HAP-1 (cell line): ENCODE results near the gene NINJ2.
A peak's percentile ranks its signal among the peaks of the same experiment; 100 is the strongest.

Experiments used
- DNase-seq, 2 experiments: peaks; one replicate each; pipeline ENCODE4 v3.0.0-alpha.2; 2016 to 2020; ENCODE audit warnings: low spot score in 2 of 2
- H3K27me3 ChIP-seq: fragments of 250-450 bp; sonication (Bioruptor Pico); 2 replicates; pipeline ENCODE4 v1.5.1; 2020; ENCODE audit warnings: low read depth, mild to moderate bottlenecking, moderate library complexity
- H3K36me3 ChIP-seq: fragments of 250-450 bp; sonication (Bioruptor Pico); replicated peaks from 2 replicates; pipeline ENCODE4 v1.5.1; 2020; ENCODE audit warnings: mild to moderate bottlenecking
- H3K4me1 ChIP-seq: fragments of 250-450 bp; sonication (Bioruptor Pico); 2 replicates; pipeline ENCODE4 v1.5.1; 2020; ENCODE audit warnings: mild to moderate bottlenecking
- H3K4me3 ChIP-seq: fragments of 250-450 bp; sonication (Bioruptor Pico); 2 replicates; pipeline ENCODE4 v1.5.1; 2020; ENCODE audit warnings: mild to moderate bottlenecking, moderate library complexity
- H3K9me3 ChIP-seq: fragments of 250-450 bp; sonication (Bioruptor Pico); 2 replicates; pipeline ENCODE4 v1.5.1; 2020; ENCODE audit warnings: mild to moderate bottlenecking, moderate library complexity
- in situ Hi-C: fragments of 300-500 bp; cut with MboI; formaldehyde crosslinking; loops from 3 replicates; pipeline ENCODE4 v1.14.3; 2020; ENCODE audit warnings: low sequenced_read_pairs, inconsistent platforms, mixed read lengths

Gene NINJ2

DNA sequence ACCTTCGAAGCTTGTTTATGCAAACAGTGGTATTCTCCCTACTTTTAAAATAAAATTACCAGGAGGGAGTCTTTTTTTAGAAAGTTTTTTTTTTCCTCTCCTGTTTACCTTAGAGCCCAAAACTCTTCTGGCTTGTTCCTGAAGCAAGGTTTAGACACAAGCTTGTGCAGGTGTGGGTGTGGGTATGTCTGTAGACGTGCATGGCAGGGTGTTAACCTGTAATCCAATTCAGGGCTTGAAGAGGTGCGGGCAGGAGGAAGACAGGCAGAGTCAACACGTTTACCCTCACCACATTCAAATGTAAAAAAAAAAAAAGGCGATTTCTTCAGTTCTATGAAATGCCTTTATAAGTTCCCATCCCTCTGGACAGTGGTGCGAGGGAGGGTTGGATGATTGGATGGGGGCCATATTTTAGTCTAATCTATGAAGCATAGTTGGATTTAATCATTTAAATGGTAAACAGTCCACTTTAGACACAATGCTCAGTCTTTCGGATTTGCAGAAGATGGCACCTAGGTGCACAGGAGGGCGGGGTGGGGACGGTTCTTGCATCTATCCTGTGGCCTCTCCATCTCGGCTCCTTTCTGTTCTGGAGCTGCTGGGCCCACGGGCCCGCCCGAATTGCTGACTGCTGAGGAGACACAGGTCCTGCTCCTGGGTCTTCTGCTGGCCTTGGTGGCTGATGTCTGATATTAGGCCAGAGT lies 982 bp upstream of the NINJ2 start:
- no peak for DNase-seq
- in situ Hi-C loops: no loop called here
- H3K9me3 ChIP-seq: no peaks in the 10 kb centered on the region
- no peaks in the 10 kb centered on the region for H3K36me3 ChIP-seq
- H3K27me3 ChIP-seq: no peaks in the 10 kb centered on the region
- no peak overlapping the region for H3K4me3 ChIP-seq
- peaks cover 23% of the 10 kb centered on the region for H3K4me1 ChIP-seq

DNA sequence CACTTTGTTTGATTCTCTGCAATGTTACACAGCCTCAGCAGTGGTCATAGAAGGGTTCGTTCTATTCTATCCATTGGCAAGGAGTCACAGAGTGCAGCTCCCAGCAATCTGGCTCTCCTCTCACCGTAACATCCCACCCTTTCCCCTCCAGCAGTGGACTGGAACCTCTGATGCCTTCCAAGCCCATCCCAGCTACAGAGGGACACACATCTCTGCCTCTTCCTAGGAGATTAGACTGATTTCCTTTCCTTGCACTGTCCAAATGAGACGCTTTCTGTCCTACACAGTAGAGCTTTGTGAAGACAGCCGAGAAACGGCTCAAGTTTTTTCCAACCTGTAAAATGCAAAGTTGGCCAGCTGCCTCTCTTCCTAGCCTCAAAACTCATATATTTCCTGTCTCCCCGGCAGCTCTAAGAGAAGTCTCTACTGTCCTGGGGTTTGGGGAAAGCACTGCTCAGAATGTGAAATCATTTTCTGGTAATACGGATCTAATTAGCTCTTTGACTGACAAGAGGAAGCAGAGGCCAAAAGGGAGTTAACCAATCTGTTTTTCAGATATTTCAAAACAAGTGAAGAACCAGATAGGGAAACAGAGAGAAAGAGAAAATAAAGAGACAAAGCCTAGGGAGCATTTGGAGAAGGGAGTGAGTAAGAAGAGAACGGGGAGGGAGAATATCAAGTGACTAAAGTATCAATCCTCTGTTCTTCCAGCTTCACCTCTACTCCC lies 516 bp downstream of the NINJ2 start:
- Histone ChIP-seq H3K36me3 (no peaks in the 10 kb centered on the region), H3K27me3 (no peaks in the 10 kb centered on the region), H3K9me3 (no peaks in the 10 kb centered on the region), H3K4me1 (peaks cover 23% of the 10 kb centered on the region), H3K4me3 (no peak overlapping the region)
- no peak for DNase-seq
- in situ Hi-C loops: no loop called here

DNA sequence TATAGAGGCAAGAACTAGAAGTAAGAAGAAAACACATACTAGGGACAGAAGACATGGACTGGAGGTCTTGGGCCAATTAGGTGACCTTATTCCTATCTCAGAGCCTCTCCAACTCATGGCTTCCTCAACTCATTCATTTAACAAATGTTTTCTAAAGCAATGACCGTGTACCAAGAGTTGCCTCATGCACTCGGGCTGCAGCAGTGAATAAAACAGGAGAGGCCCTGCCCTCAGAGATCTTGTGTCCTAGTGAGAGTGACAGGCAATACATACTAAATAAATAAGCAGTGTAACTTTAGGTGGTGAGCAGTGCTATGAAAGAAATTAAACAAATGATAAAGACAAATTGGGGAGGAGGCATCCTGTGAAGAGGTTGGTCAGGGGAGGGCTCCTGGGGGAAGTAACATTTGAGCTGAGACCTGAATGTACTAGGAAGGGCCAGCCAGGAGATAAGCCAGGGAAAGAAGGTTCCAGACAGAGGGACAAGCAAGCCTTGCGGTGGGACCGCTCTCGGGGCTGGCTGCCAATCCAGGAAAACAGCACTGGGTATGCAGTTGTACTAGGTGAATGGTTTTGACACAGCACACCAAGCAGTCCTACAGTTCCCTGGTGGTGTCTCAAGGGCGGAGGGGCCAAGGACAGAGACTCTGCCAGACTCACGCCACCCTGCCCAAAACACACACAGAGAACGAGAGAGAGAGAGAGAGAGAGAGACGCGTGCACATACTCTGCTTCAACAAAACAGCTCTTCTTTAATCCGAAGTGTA lies 1.3 kb downstream of the NINJ2 start:
- H3K4me3 ChIP-seq: no peak overlapping the region
- no peaks in the 10 kb centered on the region for H3K36me3 ChIP-seq
- H3K27me3 ChIP-seq: no peaks in the 10 kb centered on the region
- H3K9me3 ChIP-seq: no peaks in the 10 kb centered on the region
- H3K4me1 ChIP-seq: peaks cover 21% of the 10 kb centered on the region
- in situ Hi-C loops: no loop called here
- no peak for DNase-seq

DNA sequence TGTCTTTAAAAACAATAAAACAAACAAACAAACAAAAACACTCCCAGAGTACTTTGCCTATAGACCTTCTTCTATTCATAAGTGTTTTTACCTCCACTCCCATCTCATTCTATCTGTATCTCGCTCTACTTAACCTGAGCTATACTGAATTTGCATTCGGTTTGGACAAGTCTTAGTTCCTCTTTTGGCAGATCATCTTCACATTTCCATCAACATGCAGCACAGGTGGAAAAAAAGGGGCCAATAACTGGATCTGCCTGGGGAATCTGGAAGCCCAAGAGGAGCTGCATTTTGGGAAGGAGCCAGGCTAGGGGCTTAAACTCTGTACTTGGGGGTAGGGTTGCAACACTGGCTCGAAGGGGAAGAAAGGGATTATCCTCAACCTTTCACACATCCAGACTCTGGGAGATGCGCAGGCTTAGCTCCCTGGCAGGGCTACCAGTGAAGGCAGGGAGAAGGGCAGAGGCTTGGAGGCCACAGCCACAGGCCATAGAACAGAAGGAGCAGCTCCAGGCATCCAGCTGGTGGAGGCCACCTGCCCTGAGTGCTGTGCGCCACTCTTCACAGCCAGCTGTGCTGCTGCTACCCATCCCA lies 4.1 kb downstream of the NINJ2 start:
- no peaks in the 10 kb centered on the region for H3K27me3 ChIP-seq
- H3K4me1 ChIP-seq: peaks cover 10% of the 10 kb centered on the region
- H3K9me3 ChIP-seq: no peaks in the 10 kb centered on the region
- no peak overlapping the region for H3K4me3 ChIP-seq
- no peak for DNase-seq
- in situ Hi-C loops: no loop called here
- no peaks in the 10 kb centered on the region for H3K36me3 ChIP-seq

DNA sequence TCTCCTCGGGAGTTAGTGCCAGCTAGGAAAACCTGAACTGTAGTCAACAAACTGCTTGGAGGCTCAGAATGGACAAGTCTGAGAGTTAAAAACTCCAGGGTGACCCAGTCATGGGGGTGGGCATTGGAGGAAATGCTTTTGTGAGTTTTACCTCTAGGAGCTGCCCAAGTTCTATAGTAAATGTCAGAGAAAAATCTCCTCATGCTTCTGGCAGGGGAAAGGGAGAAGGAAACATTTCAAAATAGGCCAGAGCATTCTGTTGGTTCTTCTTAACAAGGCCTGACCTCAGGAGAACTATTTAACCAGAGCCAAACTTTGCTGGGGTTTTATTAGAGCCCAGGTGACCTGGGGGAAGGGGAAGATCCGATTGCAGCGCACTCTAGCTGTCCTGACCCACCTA lies 12.3 kb downstream of the NINJ2 start:
- Histone ChIP-seq H3K36me3 (no peaks in the 10 kb centered on the region), H3K27me3 (no peaks in the 10 kb centered on the region), H3K4me3 (no peak overlapping the region), H3K9me3 (no peaks in the 10 kb centered on the region; the same call in 1 of the 2 replicates), H3K4me1 (no peaks in the 10 kb centered on the region)
- in situ Hi-C loops: no loop called here
- DNase-seq: no peak

DNA sequence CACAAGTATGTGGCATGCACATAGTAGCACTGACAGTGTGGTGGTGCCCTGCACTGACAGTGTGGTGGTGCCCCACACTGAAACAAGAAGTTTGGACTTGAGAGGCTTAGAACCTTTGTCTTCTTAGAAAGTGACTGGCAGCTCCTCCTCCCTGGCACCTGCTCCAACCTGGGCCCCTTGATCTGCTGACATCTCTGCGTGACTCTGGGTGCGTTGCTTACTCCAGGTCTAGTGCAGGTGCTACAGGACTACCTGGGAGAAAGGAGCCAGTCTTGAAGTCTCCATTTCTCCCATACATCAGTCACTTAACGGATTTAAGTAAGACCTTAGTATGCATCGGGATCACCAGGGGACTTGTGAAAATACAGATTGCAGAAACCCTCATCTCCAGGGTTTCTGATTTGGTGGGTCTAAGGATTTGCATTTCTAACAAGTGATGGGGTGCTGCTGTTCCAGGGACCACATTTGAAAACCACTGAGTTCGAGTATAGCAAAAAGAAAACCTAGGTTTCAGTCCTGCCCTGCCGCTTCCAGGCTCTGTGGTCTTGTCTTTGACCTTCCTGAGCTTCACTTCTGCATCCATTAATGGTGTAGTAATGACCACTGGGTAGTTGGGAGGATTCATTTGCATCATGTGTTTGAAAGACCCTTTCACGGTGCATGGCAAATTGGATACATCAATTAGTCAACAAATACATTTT lies 15.7 kb downstream of the NINJ2 start:
- Histone ChIP-seq H3K27me3 (no peaks in the 10 kb centered on the region), H3K4me1 (peaks cover 6% of the 10 kb centered on the region), H3K36me3 (no peaks in the 10 kb centered on the region), H3K9me3 (no peaks in the 10 kb centered on the region; the same call in 1 of the 2 replicates), H3K4me3 (no peak overlapping the region)
- no peak for DNase-seq
- in situ Hi-C loops: no loop called here

DNA sequence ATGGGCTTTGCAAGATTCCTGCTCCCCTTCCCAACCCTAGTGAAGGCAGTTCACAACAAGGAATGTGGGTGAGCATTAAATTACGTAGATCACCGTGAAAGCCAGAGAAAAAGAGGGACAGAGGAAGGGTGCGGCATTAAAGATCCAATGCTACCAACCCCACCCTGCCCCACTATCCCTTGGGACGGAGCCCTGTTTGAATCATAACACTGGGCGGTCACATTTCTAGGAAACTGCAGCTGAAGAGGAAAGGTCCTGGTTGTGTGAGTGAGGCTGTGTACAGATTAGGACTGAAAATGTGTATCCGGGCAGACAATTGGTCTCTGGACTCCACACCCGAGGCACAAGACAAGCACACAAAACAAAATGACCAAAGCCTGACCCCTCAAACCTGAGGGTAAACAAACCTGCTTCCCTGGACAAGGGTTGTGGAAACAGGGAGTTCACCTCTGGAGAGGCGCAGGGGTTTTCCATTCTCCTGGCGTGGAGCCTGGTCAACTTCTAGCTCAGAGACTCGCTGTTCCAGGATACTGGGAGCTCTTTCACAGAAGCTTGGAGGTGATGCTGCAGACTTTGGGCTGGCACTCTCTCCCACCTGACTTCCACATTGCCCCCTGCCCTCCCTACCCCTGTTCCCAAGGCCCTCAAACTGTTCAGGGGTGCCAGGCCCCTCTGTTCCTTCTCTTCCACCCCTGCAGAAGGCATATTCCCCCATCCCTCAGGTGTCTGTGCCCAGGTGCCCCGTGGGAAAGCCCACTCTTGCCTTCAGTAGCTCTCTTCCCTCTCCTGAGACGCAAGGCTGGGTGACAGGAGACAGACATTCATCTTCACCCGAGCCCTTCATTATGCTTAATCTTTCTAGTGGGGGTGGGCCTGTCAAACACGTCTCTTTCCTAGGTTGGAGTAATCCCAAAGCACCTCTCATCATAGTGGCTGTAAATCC lies 16.5 kb downstream of the NINJ2 start:
- DNase-seq: no peak
- H3K4me1 ChIP-seq: peaks cover 12% of the 10 kb centered on the region
- in situ Hi-C loops: no loop called here
- no peak overlapping the region for H3K4me3 ChIP-seq
- no peaks in the 10 kb centered on the region for H3K36me3 ChIP-seq
- no peaks in the 10 kb centered on the region; the same call in 1 of the 2 replicates for H3K9me3 ChIP-seq
- H3K27me3 ChIP-seq: no peaks in the 10 kb centered on the region

DNA sequence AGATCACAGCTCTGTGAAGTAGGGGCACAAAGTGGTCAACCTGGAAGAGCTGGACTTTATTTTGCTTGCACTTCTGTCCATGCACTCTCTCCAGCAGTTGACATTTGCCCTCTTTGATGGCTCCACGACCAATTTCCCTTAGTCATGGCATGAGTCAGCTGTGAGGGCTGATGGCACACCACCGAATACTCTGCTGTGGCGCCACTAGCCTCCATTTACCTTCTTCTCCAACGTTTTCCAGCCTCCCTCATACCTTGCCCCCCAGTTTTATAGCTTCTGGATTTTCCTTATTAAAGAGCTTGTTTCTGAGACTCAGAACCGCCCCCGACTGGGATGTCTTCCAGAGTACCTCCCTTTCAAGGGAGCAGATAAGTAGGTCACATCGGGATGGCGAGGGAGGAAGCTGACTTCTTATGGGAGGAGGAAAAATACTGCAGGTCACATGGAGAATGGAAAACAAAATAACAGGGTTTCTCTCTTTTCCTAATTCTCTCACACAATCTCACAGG lies 17.6 kb downstream of the NINJ2 start:
- Histone ChIP-seq H3K9me3 (no peaks in the 10 kb centered on the region), H3K4me3 (no peak overlapping the region), H3K27me3 (no peaks in the 10 kb centered on the region), H3K36me3 (no peaks in the 10 kb centered on the region), H3K4me1 (peaks cover 12% of the 10 kb centered on the region)
- no peak for DNase-seq
- in situ Hi-C loops: no loop called here

DNA sequence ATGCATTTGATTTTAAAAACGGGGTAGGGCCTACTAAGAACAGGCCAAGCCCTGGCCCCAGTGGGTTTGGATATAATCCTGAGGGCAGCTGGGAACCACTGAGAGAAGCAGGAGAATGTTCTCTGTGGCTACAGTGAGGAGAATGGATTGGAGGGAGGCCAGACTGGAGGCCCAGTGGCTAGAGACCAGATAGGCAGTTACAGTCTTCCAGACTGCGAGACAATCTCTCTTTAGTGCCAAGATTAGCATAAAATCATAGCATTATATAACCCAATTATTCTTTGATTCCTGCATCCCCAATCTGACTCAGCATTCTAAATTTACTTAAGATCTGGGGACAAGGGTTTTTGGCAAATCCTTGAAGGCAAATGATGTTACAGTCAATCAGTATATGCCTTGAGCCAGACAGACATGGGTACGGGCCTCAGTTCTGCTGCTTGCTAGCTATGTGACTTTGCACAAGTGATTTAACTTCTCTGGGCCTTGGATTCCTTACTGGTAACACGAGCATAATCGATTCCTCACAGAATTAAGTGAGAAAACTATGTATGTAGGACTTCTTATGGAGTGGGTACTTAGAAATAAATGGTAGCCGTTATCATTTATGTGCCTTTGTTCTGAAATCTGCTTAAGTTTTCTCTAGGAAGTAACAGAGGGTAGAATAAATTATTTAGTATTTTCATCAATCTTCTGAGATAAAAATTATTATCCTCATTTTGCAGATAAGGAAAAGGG lies 18.3 kb downstream of the NINJ2 start:
- H3K9me3 ChIP-seq: no peaks in the 10 kb centered on the region
- DNase-seq: no peak
- H3K4me1 ChIP-seq: peaks cover 12% of the 10 kb centered on the region
- H3K4me3 ChIP-seq: no peak overlapping the region
- no peaks in the 10 kb centered on the region for H3K27me3 ChIP-seq
- in situ Hi-C loops: no loop called here
- H3K36me3 ChIP-seq: no peaks in the 10 kb centered on the region

DNA sequence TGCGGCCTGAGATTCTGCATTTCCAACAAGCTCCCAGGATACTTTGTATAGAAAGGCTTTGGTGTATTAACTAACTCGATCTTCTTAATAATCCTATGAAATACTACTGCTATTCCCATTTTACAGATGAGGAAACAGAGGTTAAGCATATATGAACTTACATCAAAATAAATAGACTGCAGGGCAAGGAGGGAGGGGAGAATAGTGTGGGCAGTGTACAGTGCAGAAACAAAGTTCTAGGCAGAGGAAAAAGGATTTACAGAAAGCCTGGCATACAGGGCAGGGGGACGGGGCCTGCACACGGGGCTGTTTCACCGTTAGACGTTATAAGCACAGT lies 19.0 kb downstream of the NINJ2 start:
- H3K4me1 ChIP-seq: peaks cover 12% of the 10 kb centered on the region
- H3K4me3 ChIP-seq: no peak overlapping the region
- in situ Hi-C loops: no loop called here

DNA sequence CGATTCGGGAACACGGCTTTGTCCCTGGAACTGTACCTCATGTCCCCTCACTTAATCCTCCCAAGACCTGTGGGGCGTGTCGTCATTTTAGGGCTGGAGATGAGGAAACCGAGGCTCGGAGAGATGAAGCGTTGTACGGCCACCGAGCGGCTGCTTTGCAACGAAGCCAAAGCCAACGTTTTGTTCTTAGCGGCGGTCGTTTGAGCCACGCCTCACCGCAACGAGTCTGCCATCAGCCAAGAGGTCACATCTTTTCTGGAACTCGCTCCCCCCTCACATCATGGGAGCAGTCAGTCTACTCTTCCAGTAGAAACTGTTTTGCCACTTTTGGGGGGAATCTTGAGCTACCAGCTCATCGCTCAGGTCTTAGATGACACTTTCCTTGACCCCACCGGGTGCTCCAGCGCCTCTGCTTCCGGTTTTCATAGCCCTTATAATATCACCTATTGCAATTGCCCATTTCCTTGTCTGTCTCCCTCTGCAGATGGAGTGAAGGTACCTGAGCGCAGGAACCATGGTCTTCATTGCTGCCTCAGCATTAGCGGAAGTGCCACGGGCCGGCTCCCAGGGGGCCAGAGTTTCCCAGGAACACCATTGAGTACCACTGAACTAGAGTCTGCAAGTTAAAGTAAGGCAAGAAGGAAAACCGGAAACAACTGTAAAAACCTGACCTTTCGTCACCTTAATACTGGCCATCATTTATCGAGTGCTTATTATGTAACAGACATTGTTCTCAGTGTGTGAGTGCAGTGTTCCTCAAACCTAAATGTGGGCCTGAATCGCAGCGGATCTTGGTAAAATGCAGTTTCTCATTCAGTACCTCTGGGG lies 19.6 kb downstream of the NINJ2 start:
- H3K27me3 ChIP-seq: no peaks in the 10 kb centered on the region
- H3K4me1 ChIP-seq: peaks cover 12% of the 10 kb centered on the region
- no peak for DNase-seq
- no peaks in the 10 kb centered on the region for H3K9me3 ChIP-seq
- H3K4me3 ChIP-seq: peak overlapping the region; percentile 34
- in situ Hi-C loops: no loop called here
- H3K36me3 ChIP-seq: no peaks in the 10 kb centered on the region

More for the DNA sequence above, 19.0 kb downstream of the NINJ2 start:
- no peaks in the 10 kb centered on the region for H3K27me3 ChIP-seq
- DNase-seq: no peak
- H3K9me3 ChIP-seq: no peaks in the 10 kb centered on the region
- H3K36me3 ChIP-seq: no peaks in the 10 kb centered on the region
